Inferior parietal cortex (tissue), 1 donor: ENCODE data around the gene NHERF2.
A peak's percentile ranks its signal among the peaks of the same experiment; 100 is the strongest.
"Not testable (repeated sequence)": the region's sequence is repeated elsewhere in the genome, so short reads cannot be mapped to it uniquely, and the experiment has no call there.

ENCODE experiments used
- DNase-seq: peaks from one replicate; pipeline ENCODE4 v3.0.0-alpha.2; 2016; ENCODE audit errors: extremely low spot score

Gene NHERF2

GRCh38 chr16:2028146-2028545 is 1.4 kb downstream of the NHERF2 start:
- DNase-seq, result no peak

GRCh38 chr16:2028620-2029220 is 2.0 kb downstream of the NHERF2 start:
- no peak for DNase-seq

- DNase-seq, result no peak
Measured at GRCh38 chr16:2029350-2029749, 2.6 kb downstream of the NHERF2 start.

GRCh38 chr16:2030036-2030435 is 3.3 kb downstream of the NHERF2 start:
- DNase-seq, result no peak

- DNase-seq, result no peak
Measured at GRCh38 chr16:2031081-2031577, 4.4 kb downstream of the NHERF2 start.

GRCh38 chr16:2032285-2033056 is 5.8 kb downstream of the NHERF2 start:
- no peak for DNase-seq

- peak; percentile 82 for DNase-seq
Measured at GRCh38 chr16:2033057-2033908, 6.6 kb downstream of the NHERF2 start.

- DNase-seq, result not testable (repeated sequence)
Measured at GRCh38 chr16:2033909-2034695, 7.4 kb downstream of the NHERF2 start.

GRCh38 chr16:2034696-2035430 is 8.2 kb downstream of the NHERF2 start:
- no peak for DNase-seq

GRCh38 chr16:2035431-2036199 is 8.9 kb downstream of the NHERF2 start:
- no peak for DNase-seq

GRCh38 chr16:2036200-2036966 is 9.7 kb downstream of the NHERF2 start:
- DNase-seq, result no peak

- DNase-seq, result no peak
Measured at GRCh38 chr16:2037115-2037514, 10.4 kb downstream of the NHERF2 start.

GRCh38 chr16:2037647-2038381 is 11.1 kb downstream of the NHERF2 start:
- DNase-seq, result no peak

GRCh38 chr16:2038382-2039231 is 11.9 kb downstream of the NHERF2 start:
- DNase-seq, result no peak

- no peak for DNase-seq
Measured at GRCh38 chr16:2039274-2040031, 12.8 kb downstream of the NHERF2 start.

GRCh38 chr16:2040041-2040786 is 13.5 kb downstream of the NHERF2 start:
- DNase-seq, result no peak
